ENCODE data around the gene PEX11A.

GRCh38 chr15:89662893-89663626 lies 27.5 kb downstream of the PEX11A start:
- TF ChIP-seq, protein P1, sequence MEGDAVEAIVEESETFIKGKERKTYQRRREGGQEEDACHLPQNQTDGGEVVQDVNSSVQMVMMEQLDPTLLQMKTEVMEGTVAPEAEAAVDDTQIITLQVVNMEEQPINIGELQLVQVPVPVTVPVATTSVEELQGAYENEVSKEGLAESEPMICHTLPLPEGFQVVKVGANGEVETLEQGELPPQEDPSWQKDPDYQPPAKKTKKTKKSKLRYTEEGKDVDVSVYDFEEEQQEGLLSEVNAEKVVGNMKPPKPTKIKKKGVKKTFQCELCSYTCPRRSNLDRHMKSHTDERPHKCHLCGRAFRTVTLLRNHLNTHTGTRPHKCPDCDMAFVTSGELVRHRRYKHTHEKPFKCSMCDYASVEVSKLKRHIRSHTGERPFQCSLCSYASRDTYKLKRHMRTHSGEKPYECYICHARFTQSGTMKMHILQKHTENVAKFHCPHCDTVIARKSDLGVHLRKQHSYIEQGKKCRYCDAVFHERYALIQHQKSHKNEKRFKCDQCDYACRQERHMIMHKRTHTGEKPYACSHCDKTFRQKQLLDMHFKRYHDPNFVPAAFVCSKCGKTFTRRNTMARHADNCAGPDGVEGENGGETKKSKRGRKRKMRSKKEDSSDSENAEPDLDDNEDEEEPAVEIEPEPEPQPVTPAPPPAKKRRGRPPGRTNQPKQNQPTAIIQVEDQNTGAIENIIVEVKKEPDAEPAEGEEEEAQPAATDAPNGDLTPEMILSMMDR (IDR thresholded peaks at IDR 0.05; ENCODE audit: low read length): no peak
- TF ChIP-seq EZH2 (IDR thresholded peaks at IDR 0.05; ENCODE audit: borderline replicate concordance, low read length): no peak

All from OCI-LY1 (cell line).